ENCODE data around the gene GMPR2. TPM values are rescaled to one million over a fixed set of nuclear protein-coding genes. Genes with fewer than 3 reads are reported as not detected.
A peak's percentile ranks its signal among the peaks of the same experiment; 100 is the strongest.

The GMPR2 gene
- total and polyA plus RNA-seq, 2 of the 13 experiments (the other 11 are each of a cell fraction or from before 2014, with no cell fraction given), result 210 to 273 TPM

GRCh38 chr14:24259282-24260025, 26.7 kb downstream of the GMPR2 start:
- no TSS peak for BruUV-seq (replicated peaks)
- Histone ChIP-seq H3K4me3 (replicated peaks in 1 of 3; ENCODE audit: insufficient read depth in 1 of 3, low read depth in 2 of 3, low read length in 3 of 3) (no peak overlapping the region), H4K20me1 (ENCODE audit: insufficient read depth, low read length) (no peaks in the 10 kb centered on the region), H3K79me2 (ENCODE audit: insufficient read depth, low read length) (no peaks in the 10 kb centered on the region), H3K4me1 (ENCODE audit: insufficient read depth, low read length) (peaks cover 33% of the 10 kb centered on the region), H3K9ac (ENCODE audit: insufficient read depth, low read depth, low read length) (no peak overlapping the region), H3K4me2 (ENCODE audit: low read depth, low read length) (no peak overlapping the region), H3K27ac (ENCODE audit: extremely low read length, insufficient read depth, low read length) (no peak overlapping the region), H3K27me3 (ENCODE audit: control insufficient read depth in 1 of 2, insufficient read depth in 2 of 2, low read length in 2 of 2) (no peaks in the 10 kb centered on the region), H3K9me3 (ENCODE audit: low read length) (no peaks in the 10 kb centered on the region), H2AFZ (ENCODE audit: low read length) (no peak overlapping the region), H3K36me3 (replicated peaks in 1 of 2; ENCODE audit: control insufficient read depth in 1 of 2, insufficient read depth in 2 of 2, low read length in 2 of 2) (peaks cover 0 to 1% of the 10 kb centered on the region in 2 experiments; a peak in 1 of 5 replicates)
- DNase-seq (ENCODE audit: low spot score) (no peak), FAIRE-seq (peak; percentile 28), ATAC-seq (no peak)
- WGBS (ENCODE audit: low lambda C conversion rate), result 90% methylated on average over 16 of the region's 16 CpGs
- in situ Hi-C loops (cut with HindIII; ENCODE audit: extremely low pct_ligation_motif_present, low pct_unique_long_range_greater_than_20kb), result no loop called here
- ChIA-PET CTCF (ENCODE audit: low intra/inter-chr PET ratio, low total read pairs) (no interaction called here), POLR2A (interaction anchor here (0.9 to 13.2 kb wide), 2 partner anchors 10 to 170 kb away, joined by 3 to 254 read pairs; partner anchors contain the start of genes CBLN3, KHNYN and RABGGTA)
- intact Hi-C loops (cut with micrococcal nuclease; ENCODE audit: unreplicated experiment), result no loop called here
- TF ChIP-seq PHF21A (CRISPR knock-in tag; IDR thresholded peaks at IDR 0.05) (no peak), GABPB1 (CRISPR knock-in tag; IDR thresholded peaks at IDR 0.05) (no peak), MTA1 (CRISPR knock-in tag; IDR thresholded peaks at IDR 0.05; ENCODE audit: borderline replicate concordance) (0 out of 2 replicates have a peak, but pooled peaks have one; percentile 8), KLF13 (CRISPR knock-in tag; IDR thresholded peaks at IDR 0.05) (0 out of 2 replicates have a peak, but pooled peaks have one; percentile 49), ZNF225 (CRISPR knock-in tag; IDR thresholded peaks at IDR 0.05) (0 out of 2 replicates have a peak, but pooled peaks have one; percentile 34), ZBTB3 (CRISPR knock-in tag; IDR thresholded peaks at IDR 0.05; ENCODE audit: borderline replicate concordance, low read depth) (no peak), ZFP36L1 (CRISPR knock-in tag; IDR thresholded peaks at IDR 0.05) (no peak), ZNF230 (CRISPR knock-in tag; IDR thresholded peaks at IDR 0.05) (0 out of 2 replicates have a peak, but pooled peaks have one; percentile 2), NBN (conservative IDR thresholded peaks at IDR 0.05) (no peak)
